ENCODE results near the gene ASCC1. TPM values are rescaled to one million over a fixed set of nuclear protein-coding genes. Genes with fewer than 3 reads are reported as not detected.

Gene ASCC1
- total RNA-seq, 4 donors from 2014 or later = 23.5 to 37.8 (median 29.8) TPM

DNA sequence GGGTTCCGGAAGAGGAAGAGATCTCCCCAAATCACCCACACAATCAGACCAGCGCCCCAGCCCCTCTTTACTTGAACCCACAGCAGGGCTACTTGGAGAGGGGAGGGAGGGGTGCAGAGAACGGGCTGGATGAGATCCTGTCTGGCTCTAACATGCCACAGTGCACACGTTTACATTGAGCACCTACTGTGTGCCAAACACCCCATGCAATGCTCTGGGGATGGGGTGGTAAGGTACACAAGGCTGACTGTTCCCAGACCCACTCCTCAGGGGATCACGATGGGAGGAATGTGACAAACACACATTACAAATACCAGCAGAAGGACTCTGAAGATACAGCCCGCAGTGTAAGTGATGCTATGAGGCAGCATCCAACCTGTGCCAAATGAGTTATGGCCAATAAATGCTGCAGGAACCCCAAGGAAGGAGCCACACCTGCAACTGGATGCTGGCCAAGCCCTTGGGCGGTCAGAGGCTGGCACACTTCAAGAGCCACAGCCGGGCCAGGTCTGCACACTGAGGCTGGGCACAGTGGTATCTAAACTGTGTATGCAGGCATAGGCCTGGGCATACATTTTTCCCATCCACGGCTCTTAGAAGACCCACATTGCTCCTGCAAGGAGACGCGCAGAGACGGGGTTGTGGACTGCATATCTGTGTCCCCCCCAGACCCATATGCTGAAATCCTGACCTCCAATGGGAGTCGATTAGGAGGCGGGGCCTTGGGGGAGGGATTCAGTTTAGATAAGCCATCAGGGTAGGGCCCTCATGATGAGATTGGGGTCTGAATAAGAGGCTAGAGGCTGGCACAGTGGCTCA lies 134.1 kb downstream of the ASCC1 start:
- peaks cover 0 to 6% (median under 1%) of the 10 kb centered on the region in 4 donors for H3K27me3 ChIP-seq
- WGBS = 85% methylated on average over 11 of the region's 14 CpGs
- no peak overlapping the region for H3K4me3 ChIP-seq
- TF ChIP-seq EP300 (IDR thresholded peaks at IDR 0.05) (no peak), POLR2AphosphoS5 (IDR thresholded peaks at IDR 0.05) (no peak)
- no peak for DNase-seq (ENCODE audit: extremely low spot score)
- no peak overlapping the region for H3K27ac ChIP-seq (replicated peaks in 1 of 4)
- intact Hi-C loops (cut with DNase I) = no loop called here
- peaks cover 0 to 7% (median 4%) of the 10 kb centered on the region in 4 donors for H3K4me1 ChIP-seq
- no peaks in the 10 kb centered on the region for H3K36me3 ChIP-seq
- H3K9me3 ChIP-seq = no peaks in the 10 kb centered on the region

DNA sequence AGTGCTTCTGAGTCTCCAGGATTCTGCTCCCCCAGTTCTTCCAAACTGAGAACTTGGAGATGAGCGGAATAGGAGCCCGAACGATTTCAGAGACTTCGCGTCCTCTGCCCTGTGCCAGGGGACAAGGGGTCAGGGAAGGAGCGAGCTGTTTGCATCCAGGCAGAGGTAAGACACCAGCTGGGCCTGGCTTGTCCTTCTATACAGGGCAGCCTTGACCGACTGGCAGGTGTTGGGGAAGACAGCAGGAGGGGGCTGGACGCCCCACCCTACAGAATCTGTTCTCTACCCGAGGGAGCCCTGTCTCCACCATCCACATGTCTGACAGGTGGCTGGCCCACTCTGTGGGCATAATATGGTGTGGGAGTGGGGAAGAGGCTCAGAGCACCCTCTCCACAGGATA lies 134.9 kb downstream of the ASCC1 start:
- no peak overlapping the region for H3K4me3 ChIP-seq
- WGBS = 95% methylated on average over 6 of the region's 9 CpGs

DNA sequence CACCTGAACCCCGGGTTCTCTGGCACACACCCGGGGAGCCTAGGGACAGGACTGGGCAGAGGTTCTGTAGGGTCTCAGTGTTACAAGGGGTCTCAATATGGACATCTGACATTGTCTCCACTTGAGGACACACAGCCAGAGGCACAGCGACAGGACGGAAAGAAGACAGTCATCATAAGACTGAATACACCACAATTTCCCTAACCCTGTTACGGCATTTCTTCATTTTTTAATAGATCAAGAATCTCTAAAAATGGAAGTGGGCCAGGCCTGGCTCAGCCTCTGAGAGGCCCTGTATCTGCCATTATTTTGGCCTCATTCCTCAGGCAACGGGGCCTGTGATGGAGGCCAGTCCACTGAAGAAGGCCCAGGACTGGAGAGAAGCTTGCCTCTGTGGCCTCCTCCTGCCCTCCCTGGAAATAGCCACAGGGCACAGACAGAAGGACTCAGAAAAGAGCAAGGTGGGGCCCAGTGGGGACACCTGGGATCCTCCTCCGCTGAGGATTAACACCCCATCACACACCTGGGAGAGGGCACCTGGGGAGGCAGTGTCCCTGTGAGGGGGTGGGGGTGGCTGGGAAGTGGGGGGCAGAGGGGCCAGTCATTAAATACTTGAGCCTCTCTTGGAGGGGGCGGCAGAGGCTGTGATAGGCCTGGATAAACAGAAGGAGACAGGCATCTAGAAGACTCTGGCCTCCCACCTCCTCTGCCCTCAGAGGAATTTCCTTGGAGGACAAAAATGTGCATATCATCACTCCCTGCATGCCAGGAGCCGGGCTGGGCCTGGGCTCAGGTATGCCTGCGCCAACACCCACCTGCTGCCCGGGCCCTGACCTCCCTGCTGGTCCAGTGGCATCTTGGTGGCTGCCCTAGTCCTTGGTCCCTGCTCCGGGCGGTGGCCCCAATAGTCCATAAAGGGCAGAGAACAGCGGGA lies 135.8 kb downstream of the ASCC1 start:
- no peak overlapping the region for H3K27ac ChIP-seq (replicated peaks in 1 of 4)
- intact Hi-C loops (cut with DNase I) = no loop called here
- no peaks in the 10 kb centered on the region for H3K4me1 ChIP-seq
- DNase-seq (ENCODE audit: extremely low spot score) = no peak
- no peaks in the 10 kb centered on the region for H3K36me3 ChIP-seq
- H3K4me3 ChIP-seq = no peak overlapping the region
- no peaks in the 10 kb centered on the region for H3K27me3 ChIP-seq
- WGBS = 71% methylated on average over 6 of the region's 14 CpGs
- no peak for TF ChIP-seq EP300 (IDR thresholded peaks at IDR 0.05)
- no peak for TF ChIP-seq POLR2AphosphoS5 (IDR thresholded peaks at IDR 0.05)
- TF ChIP-seq, protein P1, sequence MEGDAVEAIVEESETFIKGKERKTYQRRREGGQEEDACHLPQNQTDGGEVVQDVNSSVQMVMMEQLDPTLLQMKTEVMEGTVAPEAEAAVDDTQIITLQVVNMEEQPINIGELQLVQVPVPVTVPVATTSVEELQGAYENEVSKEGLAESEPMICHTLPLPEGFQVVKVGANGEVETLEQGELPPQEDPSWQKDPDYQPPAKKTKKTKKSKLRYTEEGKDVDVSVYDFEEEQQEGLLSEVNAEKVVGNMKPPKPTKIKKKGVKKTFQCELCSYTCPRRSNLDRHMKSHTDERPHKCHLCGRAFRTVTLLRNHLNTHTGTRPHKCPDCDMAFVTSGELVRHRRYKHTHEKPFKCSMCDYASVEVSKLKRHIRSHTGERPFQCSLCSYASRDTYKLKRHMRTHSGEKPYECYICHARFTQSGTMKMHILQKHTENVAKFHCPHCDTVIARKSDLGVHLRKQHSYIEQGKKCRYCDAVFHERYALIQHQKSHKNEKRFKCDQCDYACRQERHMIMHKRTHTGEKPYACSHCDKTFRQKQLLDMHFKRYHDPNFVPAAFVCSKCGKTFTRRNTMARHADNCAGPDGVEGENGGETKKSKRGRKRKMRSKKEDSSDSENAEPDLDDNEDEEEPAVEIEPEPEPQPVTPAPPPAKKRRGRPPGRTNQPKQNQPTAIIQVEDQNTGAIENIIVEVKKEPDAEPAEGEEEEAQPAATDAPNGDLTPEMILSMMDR (IDR thresholded peaks at IDR 0.05) = no peak
- no peak for TF ChIP-seq POLR2A (IDR thresholded peaks at IDR 0.05; ENCODE audit: low read depth)
- no peaks in the 10 kb centered on the region for H3K9me3 ChIP-seq

More for the DNA sequence above, 134.9 kb downstream of the ASCC1 start:
- TF ChIP-seq, protein P1 (IDR thresholded peaks at IDR 0.05) = no peak
- TF ChIP-seq POLR2A (IDR thresholded peaks at IDR 0.05; ENCODE audit: low read depth) (no peak), EP300 (IDR thresholded peaks at IDR 0.05) (no peak), POLR2AphosphoS5 (IDR thresholded peaks at IDR 0.05) (no peak)
- DNase-seq (ENCODE audit: extremely low spot score) = no peak
- no peaks in the 10 kb centered on the region for H3K4me1 ChIP-seq
- H3K27ac ChIP-seq (replicated peaks in 1 of 4) = no peak overlapping the region
- no peaks in the 10 kb centered on the region for H3K27me3 ChIP-seq
- intact Hi-C loops (cut with DNase I) = no loop called here
- no peaks in the 10 kb centered on the region for H3K36me3 ChIP-seq
- H3K9me3 ChIP-seq = no peaks in the 10 kb centered on the region

DNA sequence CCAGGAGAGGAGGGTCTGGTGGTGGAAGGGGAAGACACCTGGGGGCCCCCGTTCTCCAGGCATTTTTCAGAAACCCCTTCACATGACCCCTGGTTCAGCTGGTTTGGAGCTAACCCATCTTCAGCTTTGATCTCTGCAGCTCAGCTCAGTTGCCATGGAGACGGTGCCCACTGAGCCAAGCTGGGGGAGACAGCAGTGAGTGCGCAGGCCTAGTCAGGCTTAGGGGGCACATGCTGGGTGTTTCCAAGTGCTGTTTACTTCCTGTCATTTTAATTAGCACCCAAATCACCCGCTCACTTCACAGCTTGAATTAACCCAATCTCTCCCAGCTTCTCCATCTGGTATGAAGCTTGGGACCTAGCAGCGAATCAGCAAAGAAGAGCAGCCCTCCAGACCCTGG lies 136.7 kb downstream of the ASCC1 start:
- DNase-seq (ENCODE audit: extremely low spot score) = no peak
- WGBS = 73% methylated on average over 5 of the region's 5 CpGs
- no peaks in the 10 kb centered on the region for H3K9me3 ChIP-seq

More for the DNA sequence above, 136.7 kb downstream of the ASCC1 start:
- Histone ChIP-seq H3K4me1 (no peaks in the 10 kb centered on the region), H3K4me3 (no peak overlapping the region), H3K27ac (replicated peaks in 1 of 4) (no peak overlapping the region), H3K27me3 (no peaks in the 10 kb centered on the region), H3K36me3 (no peaks in the 10 kb centered on the region)
- intact Hi-C loops (cut with DNase I) = no loop called here
- TF ChIP-seq POLR2AphosphoS5 (IDR thresholded peaks at IDR 0.05) (no peak), POLR2A (IDR thresholded peaks at IDR 0.05; ENCODE audit: low read depth) (no peak), EP300 (IDR thresholded peaks at IDR 0.05) (no peak)
- TF ChIP-seq, protein P1 (IDR thresholded peaks at IDR 0.05) = no peak

All from esophagus muscularis mucosa (tissue), 4 donors.